SU-DHL-6 (cell line): ENCODE results near the gene EVA1B.

Source experiments
- H2AFZ ChIP-seq: fragments of 200-600 bp; sonication (generic); 2 replicates; pipeline ENCODE4 v1.6.1; 2014; ENCODE audit warnings: low read depth, mild to moderate bottlenecking, moderate library complexity, mixed read lengths, antibody characterized with exemption, low read length; ENCODE audit not compliant: severe bottlenecking
- H3F3A ChIP-seq: fragments of 200-600 bp; shearing (Covaris generic); 2 replicates; pipeline ENCODE4 v1.6.0; 2016; ENCODE audit warnings: antibody characterized with exemption, mild to moderate bottlenecking; ENCODE audit not compliant: insufficient read depth
- H3K27ac ChIP-seq: fragments of 200-600 bp; sonication (generic); 2 replicates; pipeline ENCODE4 v1.5.1; 2016; ENCODE audit warnings: low read depth, mild to moderate bottlenecking, low read length, moderate library complexity, mixed read lengths
- H3K27me3 ChIP-seq: fragments of 200-600 bp; sonication (generic), shearing (Covaris generic); 2 replicates; pipeline ENCODE4 v1.6.0; 2014; ENCODE audit warnings: mild to moderate bottlenecking, low read length
- H3K36me3 ChIP-seq: fragments of 200-600 bp; sonication (generic); 2 replicates; pipeline ENCODE4 v1.6.1; 2014; ENCODE audit warnings: mild to moderate bottlenecking, low read length, mixed read lengths
- H3K4me2 ChIP-seq: fragments of 300-600, 200-600 bp; shearing (Covaris generic), sonication (generic); 2 replicates; pipeline ENCODE4 v1.6.0; 2014; ENCODE audit warnings: low read length, low read depth, mild to moderate bottlenecking; ENCODE audit not compliant: poor library complexity, severe bottlenecking
- H3K4me3 ChIP-seq: fragments of 200-600 bp; sonication (generic); 2 replicates; pipeline ENCODE4 v1.5.1; 2014; ENCODE audit warnings: antibody characterized with exemption, low read length, mild to moderate bottlenecking, mixed read lengths; ENCODE audit not compliant: insufficient read depth, poor library complexity, severe bottlenecking
- H3K79me2 ChIP-seq: fragments of 200-600 bp; sonication (generic); 2 replicates; pipeline ENCODE4 v1.6.1; 2014; ENCODE audit warnings: mild to moderate bottlenecking, low read length, moderate library complexity; ENCODE audit not compliant: insufficient read depth
- H3K9ac ChIP-seq: fragments of 200-600 bp; sonication (generic); 2 replicates; pipeline ENCODE4 v1.7.0; 2014; ENCODE audit warnings: mild to moderate bottlenecking, low read length
- H3K9me2 ChIP-seq: fragments of 200-600 bp; sonication (generic); replicated peaks from 2 replicates; pipeline ENCODE4 v1.6.1; 2014; ENCODE audit warnings: low read length; ENCODE audit not compliant: insufficient read depth
- H3K9me3 ChIP-seq: fragments of 200-600 bp; sonication (generic); 2 replicates; pipeline ENCODE4 v1.6.1; 2014; ENCODE audit warnings: low read length, mixed read lengths; ENCODE audit not compliant: insufficient read depth
- H4K20me1 ChIP-seq: fragments of 200-600 bp; sonication (generic); 2 replicates; pipeline ENCODE4 v1.6.1; 2014; ENCODE audit warnings: low read depth, mild to moderate bottlenecking, antibody characterized with exemption, low read length, moderate library complexity, mixed read lengths
- CTCF ChIP-seq: fragments of 200-600 bp; sonication (generic); IDR thresholded peaks from one replicate; pipeline ENCODE4 v1.5.1; 2017; ENCODE audit warnings: antibody characterized with exemption, mild to moderate bottlenecking, low read length, moderate library complexity; ENCODE audit not compliant: insufficient read depth, poor library complexity, severe bottlenecking
- EZH2phosphoT487 ChIP-seq: fragments of 200-600 bp; sonication (generic), shearing (Covaris generic); conservative IDR thresholded peaks from 2 replicates; pipeline ENCODE4 v1.6.1; 2018; ENCODE audit warnings: mild to moderate bottlenecking, antibody characterized with exemption, low read length, moderate library complexity, mixed read lengths

Gene EVA1B

GRCh38 chr1:36352910-36353878 lies 29.7 kb upstream of the EVA1B start:
- Histone ChIP-seq H3K27ac (no peak overlapping the region), H4K20me1 (no peaks in the 10 kb centered on the region), H3K4me2 (no peak overlapping the region), H3K79me2 (no peaks in the 10 kb centered on the region), H3K4me3 (no peak overlapping the region), H2AFZ (no peak overlapping the region), H3K27me3 (no peaks in the 10 kb centered on the region), H3F3A (no peaks in the 10 kb centered on the region), H3K36me3 (no peaks in the 10 kb centered on the region), H3K9ac (no peak overlapping the region), H3K9me2 (no peaks in the 10 kb centered on the region), H3K9me3 (no peaks in the 10 kb centered on the region)
- TF ChIP-seq EZH2phosphoT487 = no peak
- TF ChIP-seq CTCF = no peak

GRCh38 chr1:36352125-36352909 lies 28.9 kb upstream of the EVA1B start:
- no peaks in the 10 kb centered on the region for H3K9me3 ChIP-seq
- no peaks in the 10 kb centered on the region for H3K79me2 ChIP-seq
- H4K20me1 ChIP-seq = no peaks in the 10 kb centered on the region
- no peak overlapping the region for H3K4me2 ChIP-seq
- H3K27ac ChIP-seq = no peak overlapping the region
- H2AFZ ChIP-seq = no peak overlapping the region
- no peaks in the 10 kb centered on the region for H3K27me3 ChIP-seq
- no peak overlapping the region for H3K4me3 ChIP-seq
- no peaks in the 10 kb centered on the region for H3F3A ChIP-seq
- H3K9ac ChIP-seq = no peak overlapping the region
- H3K9me2 ChIP-seq = no peaks in the 10 kb centered on the region
- H3K36me3 ChIP-seq = no peaks in the 10 kb centered on the region
- no peak for TF ChIP-seq EZH2phosphoT487
- TF ChIP-seq CTCF = no peak

- H3K27me3 ChIP-seq = no peaks in the 10 kb centered on the region
- H3K4me2 ChIP-seq = no peak overlapping the region
- H3K9me2 ChIP-seq = no peaks in the 10 kb centered on the region
- H3K36me3 ChIP-seq = no peaks in the 10 kb centered on the region
- no peak overlapping the region for H3K27ac ChIP-seq
- H3K79me2 ChIP-seq = no peaks in the 10 kb centered on the region
- H3K9me3 ChIP-seq = no peaks in the 10 kb centered on the region
- H4K20me1 ChIP-seq = no peaks in the 10 kb centered on the region
- H2AFZ ChIP-seq = no peak overlapping the region
- H3K4me3 ChIP-seq = no peak overlapping the region
- no peak for TF ChIP-seq EZH2phosphoT487
- TF ChIP-seq CTCF = no peak
- H3K9ac ChIP-seq = no peak overlapping the region
- H3F3A ChIP-seq = no peaks in the 10 kb centered on the region
Measured at GRCh38 chr1:36351227-36351977, 28.0 kb upstream of the EVA1B start.
